GM12878 (cell line): ENCODE measurements around the gene CHID1.

ENCODE experiments used
- CEBPB ChIP-seq, 2 experiments: fragments of 150-350 bp in 1 of 2; IDR thresholded peaks; 2 replicates each; pipeline ENCODE4 v1.6.1; 2012 to 2014; ENCODE audit warnings: low read depth in 2 of 2, low read length in 2 of 2, borderline replicate concordance in 1 of 2, inconsistent platforms in 1 of 2
- MXI1 ChIP-seq: fragments of 150-350 bp; IDR thresholded peaks from 2 replicates; pipeline ENCODE4 v1.6.1; 2011; ENCODE audit warnings: low read depth, mild to moderate bottlenecking, inconsistent platforms, low read length, improper control_type of control experiment
- POLR2AphosphoS5 ChIP-seq: IDR thresholded peaks from 2 replicates; pipeline ENCODE4 v1.6.1; 2011; ENCODE audit warnings: mild to moderate bottlenecking, low read length, inconsistent platforms
- TAF1 ChIP-seq: IDR thresholded peaks from 2 replicates; pipeline ENCODE4 v1.6.1; 2011; ENCODE audit warnings: mild to moderate bottlenecking, low read depth, low read length, borderline replicate concordance

GRCh38 chr11:928786-929185 lies 18.2 kb upstream of the CHID1 start:
- TF ChIP-seq CEBPB (IDR thresholded peaks at IDR 0.05; ENCODE audit: borderline replicate concordance in 1 of 2, low read depth in 2 of 2, low read length in 2 of 2): no peak
- TF ChIP-seq MXI1: no peak
- TF ChIP-seq POLR2AphosphoS5: no peak
- TF ChIP-seq TAF1: no peak
